GM12874 (cell line): ENCODE data around the gene DPH6.

Experiments
- CTCF ChIP-seq: IDR thresholded peaks from 2 replicates; pipeline ENCODE4 v1.5.1; 2011; ENCODE audit warnings: low read depth, mild to moderate bottlenecking, control low read depth, low read length, moderate library complexity; ENCODE audit not compliant: insufficient read depth

DPH6 gene

GRCh38 chr15:35562641-35563040 lies 16.7 kb upstream of the DPH6 start:
- no peak for TF ChIP-seq CTCF

GRCh38 chr15:35561308-35561707 lies 15.3 kb upstream of the DPH6 start:
- no peak for TF ChIP-seq CTCF

- TF ChIP-seq CTCF, result no peak
Measured at GRCh38 chr15:35560870-35561269, 14.9 kb upstream of the DPH6 start.

GRCh38 chr15:35560258-35560657 lies 14.3 kb upstream of the DPH6 start:
- no peak for TF ChIP-seq CTCF

- TF ChIP-seq CTCF, result no peak
Measured at GRCh38 chr15:35559683-35560082, 13.7 kb upstream of the DPH6 start.

GRCh38 chr15:35557544-35557943 lies 11.6 kb upstream of the DPH6 start:
- no peak for TF ChIP-seq CTCF

- no peak for TF ChIP-seq CTCF
Measured at GRCh38 chr15:35557012-35557411, 11.0 kb upstream of the DPH6 start.

- no peak for TF ChIP-seq CTCF
Measured at GRCh38 chr15:35555244-35555643, 9.3 kb upstream of the DPH6 start.
